SK-N-SH (cell line): ENCODE data around the gene LARP6. TPM values are rescaled to one million over a fixed set of nuclear protein-coding genes. Genes with fewer than 3 reads are reported as not detected.
A peak's percentile ranks its signal among the peaks of the same experiment; 100 is the strongest.

ENCODE experiments used
- CHD2 ChIP-seq: fragments of 150-350 bp; IDR thresholded peaks from 2 replicates; pipeline ENCODE4 v1.6.1; 2018; ENCODE audit warnings: low read length; ENCODE audit not compliant: partially characterized antibody
- CTCF ChIP-seq: fragments of 200-600 bp; sonication (generic); IDR thresholded peaks from 2 replicates; pipeline ENCODE4 v1.6.1; 2017; ENCODE audit warnings: antibody characterized with exemption, mild to moderate bottlenecking, moderate library complexity
- ELF1 ChIP-seq: IDR thresholded peaks from 2 replicates; pipeline ENCODE4 v1.4.0; 2012
- EP300 ChIP-seq, 2 experiments: IDR thresholded peaks; 2 replicates each; pipeline versions ENCODE4 v1.4.0 to v1.6.1; 2012; ENCODE audit warnings: borderline replicate concordance in 1 of 2, low read depth in 1 of 2, low read length in 1 of 2
- EZH2phosphoT487 ChIP-seq: fragments of 200-600 bp; sonication (generic); IDR thresholded peaks from 2 replicates; pipeline ENCODE4 v1.6.1; 2017; ENCODE audit warnings: low read depth, mixed run types, mild to moderate bottlenecking, antibody characterized with exemption, moderate library complexity, borderline replicate concordance
- FOSL2 ChIP-seq: IDR thresholded peaks from 2 replicates; pipeline ENCODE4 v1.4.0; 2012; ENCODE audit warnings: low read depth, mild to moderate bottlenecking, moderate library complexity, borderline replicate concordance
- FOXJ3 ChIP-seq: sonication (generic); formaldehyde crosslinking; IDR thresholded peaks from 2 replicates; pipeline ENCODE4 v1.5.1; 2020; ENCODE audit warnings: mild to moderate bottlenecking, missing genetic modification reagents
- FOXM1 ChIP-seq: IDR thresholded peaks from 2 replicates; pipeline ENCODE4 v1.4.0; 2012; ENCODE audit warnings: low read depth, mild to moderate bottlenecking
- GABPA ChIP-seq: IDR thresholded peaks from 2 replicates; pipeline ENCODE4 v1.4.0; 2012; ENCODE audit warnings: low read depth, mild to moderate bottlenecking
- MEF2A ChIP-seq: IDR thresholded peaks from 2 replicates; pipeline ENCODE4 v1.4.0; 2012; ENCODE audit warnings: low read depth, borderline replicate concordance
- MXI1 ChIP-seq: IDR thresholded peaks from 2 replicates; pipeline ENCODE4 v1.6.1; 2012; ENCODE audit warnings: mild to moderate bottlenecking, low read depth, low read length, improper control_type of control experiment
- NFIC ChIP-seq: IDR thresholded peaks from 2 replicates; pipeline ENCODE4 v1.4.0; 2012; ENCODE audit warnings: borderline replicate concordance
- NRF1 ChIP-seq: IDR thresholded peaks from 2 replicates; pipeline ENCODE4 v1.6.1; 2012; ENCODE audit warnings: low read depth, mild to moderate bottlenecking, low read length
- PBX3 ChIP-seq: IDR thresholded peaks from 2 replicates; pipeline ENCODE4; 2012
- POLR2AphosphoS5 ChIP-seq: IDR thresholded peaks from 2 replicates; pipeline ENCODE4 v1.6.1; 2012; ENCODE audit warnings: low read depth, low read length
- RFX5 ChIP-seq: IDR thresholded peaks from 2 replicates; pipeline ENCODE4 v1.6.1; 2012; ENCODE audit warnings: mild to moderate bottlenecking, improper control_type of control experiment, low read length
- RXRA ChIP-seq: IDR thresholded peaks from 2 replicates; pipeline ENCODE4 v1.4.0; 2012; ENCODE audit warnings: low read depth, mild to moderate bottlenecking, borderline replicate concordance
- SIN3A ChIP-seq: IDR thresholded peaks from 2 replicates; pipeline ENCODE4 v1.6.1; 2012; ENCODE audit warnings: low read depth, mild to moderate bottlenecking, low read length, moderate library complexity, borderline replicate concordance
- SMC3 ChIP-seq: IDR thresholded peaks from 2 replicates; pipeline ENCODE4 v1.6.1; 2012; ENCODE audit warnings: low read depth, low read length, improper control_type of control experiment
- TAF1 ChIP-seq: IDR thresholded peaks from 2 replicates; pipeline ENCODE4 v1.6.1; 2012; ENCODE audit warnings: low read depth, mild to moderate bottlenecking, low read length, moderate library complexity, borderline replicate concordance
- TCF12 ChIP-seq: IDR thresholded peaks from 2 replicates; pipeline ENCODE4 v1.4.0; 2012
- TEAD4 ChIP-seq: IDR thresholded peaks from 2 replicates; pipeline ENCODE4 v1.4.0; 2012; ENCODE audit warnings: mild to moderate bottlenecking, borderline replicate concordance; ENCODE audit not compliant: insufficient read depth
- USF1 ChIP-seq: IDR thresholded peaks from 2 replicates; pipeline ENCODE4 v1.4.0; 2012; ENCODE audit warnings: low read depth, borderline replicate concordance
- USF2 ChIP-seq: fragments of 150-350 bp; IDR thresholded peaks from 2 replicates; pipeline ENCODE4 v1.6.1; 2017; ENCODE audit warnings: antibody characterized with exemption, low read length, low read depth, borderline replicate concordance
- ZBTB33 ChIP-seq: IDR thresholded peaks from 2 replicates; pipeline ENCODE4 v1.4.0; 2012; ENCODE audit warnings: low read depth, borderline replicate concordance
- polyA plus RNA-seq, 3 experiments: library from polyadenylated mRNA; depleted of rRNA; stranded (reverse); fragments of >200 nt; gene quantifications; 2 replicates each; pipeline ENCODE4 v1.2.3, GENCODE V29; 2012

LARP6 gene
- polyA plus RNA-seq, 1 of the 3 experiments (the other 2 are of a cell fraction): 236 TPM

- no peak for TF ChIP-seq USF2
- TF ChIP-seq TEAD4: peak; percentile 91
- peak; percentile 92 for TF ChIP-seq TCF12
- peak in 1 of 2 experiments; percentile 87; a peak in 2 of 4 replicates for TF ChIP-seq EP300 (IDR thresholded peaks at IDR 0.05; ENCODE audit: borderline replicate concordance in 1 of 2, low read depth in 1 of 2, low read length in 1 of 2)
- no peak for TF ChIP-seq USF1
- peak; percentile 55; the same call in 1 of the 2 replicates for TF ChIP-seq RXRA
- TF ChIP-seq GABPA: no peak
- TF ChIP-seq CHD2: no peak
- no peak for TF ChIP-seq SMC3
- peak; percentile 73 for TF ChIP-seq NFIC
- peak; percentile 66; the same call in 1 of the 2 replicates for TF ChIP-seq POLR2AphosphoS5
- TF ChIP-seq ELF1: no peak
- peak; percentile 54; the same call in 1 of the 2 replicates for TF ChIP-seq ZBTB33
- TF ChIP-seq SIN3A: 0 out of 2 replicates have a peak, but pooled peaks have one; percentile 34
- TF ChIP-seq MEF2A: no peak
- TF ChIP-seq FOSL2: peak; percentile 96
- no peak for TF ChIP-seq MXI1
- TF ChIP-seq EZH2phosphoT487: no peak
- no peak for TF ChIP-seq CTCF
- peak; percentile 79 for TF ChIP-seq PBX3
- TF ChIP-seq FOXM1: peak; percentile 69; the same call in 1 of the 2 replicates
- TF ChIP-seq NRF1: no peak
- no peak for TF ChIP-seq RFX5
- 0 out of 2 replicates have a peak, but pooled peaks have one; percentile 17 for TF ChIP-seq TAF1
- TF ChIP-seq FOXJ3 (CRISPR knock-in tag): no peak
Measured at GRCh38 chr15:70792171-70792573, 61.8 kb downstream of the LARP6 start (continued).
